Motor neuron (in vitro differentiated cells): ENCODE data around the gene CCDC122. TPM values are rescaled to one million over a fixed set of nuclear protein-coding genes. Genes with fewer than 3 reads are reported as not detected.

Experiments
- ATAC-seq, 8 experiments: fragments of 200-7000 bp; cut with Tn5 transposase; replicated peaks in 6 of 8; 2 replicates each; pipeline ENCODE4 v1.8.0; 2021; ENCODE audit warnings: mild to moderate bottlenecking in 8 of 8, moderate library complexity in 8 of 8
- H3K27ac ChIP-seq, 2 donors: fragments of 250-450 bp; sonication (Bioruptor Pico); 2 replicates each; pipeline ENCODE4 v1.9.0; 2021; ENCODE audit warnings: antibody characterized with exemption in 2 of 2, mild to moderate bottlenecking in 2 of 2, moderate library complexity in 1 of 2
- H3K4me1 ChIP-seq, 2 donors: fragments of 250-450 bp; sonication (Bioruptor Pico); replicated peaks in 1 of 2; 2 replicates each; pipeline ENCODE4 v1.6.1; 2021; ENCODE audit warnings: antibody characterized with exemption in 2 of 2, mild to moderate bottlenecking in 2 of 2, moderate library complexity in 1 of 2
- H3K4me3 ChIP-seq, 5 donors: fragments of 250-450 bp; sonication (Bioruptor Pico); 2 replicates each; pipeline ENCODE4 v1.9.0; 2021; ENCODE audit warnings: antibody characterized with exemption in 5 of 5, mild to moderate bottlenecking in 5 of 5, moderate library complexity in 4 of 5
- WGBS, 10 experiments: fragments of 450-650 bp; shearing (Covaris generic); methylation state at CpG; one replicate each; pipeline ENCODE4 v1.0.0; 2022; 5-methylcytosine and 5-hydroxymethylcytosine counted together
- in situ Hi-C, 9 experiments: fragments of 400-800 bp; cut with MboI; loops; one replicate each; pipeline ENCODE4 v1.15.0; 2021; ENCODE audit warnings: low sequenced_read_pairs in 9 of 9, low pct_unique_long_range_greater_than_20kb in 2 of 9; ENCODE audit not compliant: unreplicated experiment in 9 of 9
- total RNA-seq, 8 experiments: library from RNA; unstranded; fragments of 300-600 nt; gene quantifications; 2 replicates each; pipeline versions ENCODE4 v1.2.3 to v1.2.4, GENCODE V29; 2022

The CCDC122 gene
- total RNA-seq, 8 experiments from 2014 or later: 4.7 to 11.7 (median 8.8) TPM

DNA sequence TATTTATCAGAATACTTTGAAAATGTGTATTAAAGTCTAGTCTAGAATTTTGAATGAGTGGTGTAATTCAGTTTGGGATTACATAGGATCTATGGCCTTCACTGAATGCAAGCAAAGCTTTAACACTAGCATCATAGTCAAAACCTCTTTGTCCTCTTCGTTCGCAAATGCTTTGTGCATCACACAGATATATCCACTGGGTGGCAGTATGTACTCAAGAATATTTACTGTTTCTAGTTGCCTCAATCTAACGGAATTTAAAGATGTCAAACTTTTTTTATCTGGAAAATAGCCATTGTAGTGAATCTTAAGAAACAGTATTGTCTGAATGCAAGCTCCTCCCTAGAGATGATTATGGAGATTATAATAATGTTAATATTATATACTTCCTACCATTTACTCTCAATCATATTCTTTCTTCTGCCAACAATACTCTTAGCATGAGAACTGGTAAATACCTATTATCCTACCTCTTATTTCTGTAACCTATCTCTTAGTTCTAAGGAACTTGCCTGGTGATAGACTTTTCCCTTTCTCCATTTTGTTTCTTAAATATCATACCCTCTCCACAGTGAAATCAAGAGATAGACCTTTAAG is 26.0 kb upstream of the CCDC122 start:
- peak; percentile 61 to 77 (median 67) for ATAC-seq
- WGBS, 10 experiments: 0 to 8% (median 1%) methylated on average over 2 to 3 of the region's 3 CpGs; no CpG with 5 or more reads in 2 of the 10 experiments
- Histone ChIP-seq H3K4me1 (peaks cover 0 to 6% of the 10 kb centered on the region in 2 donors), H3K4me3 (no peak overlapping the region), H3K27ac (no peak overlapping the region)
- in situ Hi-C loops: loop anchor here (10.0 to 25.0 kb wide), 9 partner anchors 132 to 1082 kb away; partner anchors contain the start of genes GPALPP1 (in 1 of the 9) and NUFIP1 (in 1 of the 9)

- Histone ChIP-seq H3K4me1 (no peaks in the 10 kb centered on the region), H3K4me3 (no peak overlapping the region), H3K27ac (no peak overlapping the region)
- WGBS, 10 experiments: 20 to 86% (median 74%) methylated on average over 1 to 2 of the region's 2 CpGs; no CpG with 5 or more reads in 2 of the 10 experiments
- no peak for ATAC-seq
- in situ Hi-C loops: no loop called here
Measured at GRCh38 chr13:43895940-43896339, 16.4 kb upstream of the CCDC122 start.

DNA sequence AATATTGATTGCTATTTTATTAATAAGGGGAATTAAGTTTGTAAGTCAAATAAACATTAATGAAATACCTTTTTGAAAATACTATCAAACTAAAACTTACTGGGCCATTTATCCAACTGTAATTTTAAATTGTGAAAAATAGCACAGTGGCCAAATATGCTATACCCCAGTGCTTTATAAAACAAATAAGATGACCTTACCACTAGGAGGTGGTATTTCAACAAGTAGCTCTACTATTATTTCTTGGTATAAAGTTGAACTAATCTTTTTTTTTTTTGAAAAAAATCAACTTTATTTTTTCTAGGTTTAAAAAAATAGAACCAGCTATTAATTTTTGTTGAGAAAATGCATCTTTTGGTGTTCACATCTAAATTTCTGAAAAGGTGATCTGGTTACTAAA is 14.9 kb upstream of the CCDC122 start:
- in situ Hi-C loops: no loop called here
- ATAC-seq: no peak
- Histone ChIP-seq H3K4me1 (no peaks in the 10 kb centered on the region), H3K4me3 (no peak overlapping the region), H3K27ac (no peak overlapping the region)

DNA sequence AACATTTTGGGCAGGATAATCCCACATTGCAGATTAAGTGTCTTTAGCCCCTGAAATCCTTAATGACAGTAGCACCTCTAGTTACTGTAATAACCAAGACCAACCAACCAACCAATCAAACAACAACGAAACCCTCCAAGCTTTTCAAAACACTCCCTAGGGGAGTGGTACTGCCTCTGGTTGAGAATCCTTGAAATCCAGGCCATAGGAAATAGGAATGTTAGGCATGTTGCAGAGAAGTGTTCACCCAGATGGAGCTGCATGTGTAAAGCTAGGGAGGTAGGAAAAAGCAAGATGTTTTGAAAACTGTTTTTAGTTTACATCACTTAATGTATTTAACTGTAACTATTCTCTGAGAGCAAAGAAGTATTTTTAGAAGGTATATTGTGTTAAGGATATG is 4.7 kb upstream of the CCDC122 start:
- in situ Hi-C loops: no loop called here
- WGBS, 10 experiments: 80 to 83% methylated on average over 1 of the region's 1 CpG; no CpG with 5 or more reads in 8 of the 10 experiments
- no peak for ATAC-seq
- Histone ChIP-seq H3K4me1 (peaks cover 0 to 5% of the 10 kb centered on the region in 2 donors), H3K27ac (no peak overlapping the region), H3K4me3 (no peak overlapping the region)

DNA sequence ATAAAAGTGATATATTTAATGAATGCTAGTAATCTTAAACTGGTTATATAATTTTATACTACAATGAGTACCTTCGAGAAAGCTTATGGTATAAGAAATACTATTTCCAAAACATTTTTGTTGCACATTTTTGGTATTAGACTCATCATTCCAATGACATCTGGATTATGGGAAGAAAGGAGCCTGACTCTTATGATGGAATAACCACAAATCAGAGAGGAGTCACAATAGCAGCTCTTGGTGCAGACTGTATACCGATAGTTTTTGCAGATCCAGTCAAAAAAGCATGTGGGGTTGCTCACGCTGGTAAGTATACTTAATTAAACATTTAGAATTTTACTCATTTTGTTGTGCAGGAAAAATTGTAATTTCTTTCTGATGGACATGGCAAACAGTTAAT is 4.1 kb upstream of the CCDC122 start:
- no peak overlapping the region for H3K27ac ChIP-seq
- in situ Hi-C loops: no loop called here
- H3K4me3 ChIP-seq: no peak overlapping the region
- 30 to 100% (median 93%) methylated on average over 1 to 3 of the region's 3 CpGs; no CpG with 5 or more reads in 2 of the 10 experiments for WGBS, 10 experiments
- no peak for ATAC-seq
- H3K4me1 ChIP-seq: peaks cover under 1 to 7% of the 10 kb centered on the region in 2 donors

DNA sequence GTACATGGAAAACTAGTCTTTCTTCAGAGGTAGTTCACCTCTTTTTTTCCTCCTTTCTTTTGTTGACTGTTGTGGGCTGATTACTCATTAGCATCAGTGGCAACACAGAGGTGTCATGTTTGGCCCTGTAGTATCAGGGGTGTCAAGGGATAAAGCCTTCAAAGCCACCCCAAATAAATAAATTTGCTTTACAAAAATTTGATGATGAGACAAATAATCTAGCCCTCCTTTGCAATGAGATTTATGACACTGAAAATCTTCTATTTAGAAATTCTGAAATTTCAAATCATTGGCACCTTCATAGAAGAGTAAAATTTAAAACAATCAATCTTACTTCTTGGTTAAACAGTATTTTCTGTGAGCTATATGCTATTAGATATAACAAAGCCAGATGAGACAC is 2.0 kb upstream of the CCDC122 start:
- ATAC-seq: no peak
- peaks cover 7 to 13% of the 10 kb centered on the region in 2 donors for H3K4me1 ChIP-seq
- H3K4me3 ChIP-seq: no peak overlapping the region
- no peak overlapping the region for H3K27ac ChIP-seq
- in situ Hi-C loops: no loop called here

GRCh38 chr13:43880926-43881325 is 1.4 kb upstream of the CCDC122 start:
- Histone ChIP-seq H3K4me3 (no peak overlapping the region), H3K27ac (no peak overlapping the region)
- in situ Hi-C loops: no loop called here

GRCh38 chr13:43880214-43880855 is 795 bp upstream of the CCDC122 start:
- in situ Hi-C loops: no loop called here
- ATAC-seq: no peak
- Histone ChIP-seq H3K4me3 (peak overlapping the region; percentile 44 to 73 (median 45)), H3K4me1 (peaks cover 7 to 13% of the 10 kb centered on the region in 2 donors), H3K27ac (no peak overlapping the region)
- WGBS, 10 experiments: 20 to 80% (median 56%) methylated on average over 1 to 10 of the region's 15 CpGs; no CpG with 5 or more reads in 1 of the 10 experiments

More at GRCh38 chr13:43880926-43881325, 1.4 kb upstream of the CCDC122 start:
- H3K4me1 ChIP-seq: peaks cover 7 to 13% of the 10 kb centered on the region in 2 donors
- ATAC-seq: no peak

DNA sequence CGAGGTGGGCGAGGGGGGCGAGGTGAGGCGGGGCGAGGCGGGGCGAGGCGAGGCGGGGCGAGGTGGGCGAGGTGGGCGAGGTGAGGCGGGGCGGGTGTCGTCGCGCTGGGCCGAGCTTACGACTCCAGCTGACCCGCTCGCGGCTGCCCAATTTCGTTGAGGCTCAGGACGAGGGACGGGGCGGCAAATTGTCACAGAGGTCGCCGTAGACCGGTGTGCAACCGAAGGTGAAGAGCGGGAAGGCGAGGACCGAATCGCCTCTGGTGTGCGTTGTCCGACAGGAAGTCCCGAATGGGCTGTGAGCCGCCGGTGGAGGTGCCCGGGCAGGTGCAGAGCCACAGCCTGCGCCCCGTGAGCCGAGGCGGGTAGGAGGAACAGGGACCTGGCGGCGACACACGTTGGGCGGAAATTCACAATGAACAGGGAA is 228 bp upstream of the CCDC122 start, which contains the start of gene LACC1:
Gene LACC1 (plus strand): TSS at position 150 of the 427 bp plus-strand sequence. CDS start 1,082 bp downstream, outside the sequence.
- Histone ChIP-seq H3K27ac (peak within 1 kb of the TSS; percentile 1 to 29), H3K4me3 (peak within 1 kb of the TSS; percentile 44 to 73 (median 45)), H3K4me1 (peaks cover 7 to 13% of the 10 kb centered on the region in 2 donors)
- in situ Hi-C loops: no loop called here
- 3 to 8% methylated on average over 4 to 6 of the region's 48 CpGs; no CpG with 5 or more reads in 8 of the 10 experiments for WGBS, 10 experiments
- peak in 4 of 8 experiments; percentile 5 to 62 (median 16) for ATAC-seq

- Histone ChIP-seq H3K27ac (no peak overlapping the region), H3K4me1 (peaks cover 7 to 13% of the 10 kb centered on the region in 2 donors), H3K4me3 (no peak overlapping the region)
- WGBS, 10 experiments: 50 to 100% (median 98%) methylated on average over 1 of the region's 1 CpG
- ATAC-seq: peak in 1 of 8 experiments; percentile 8
- in situ Hi-C loops: no loop called here
Measured at GRCh38 chr13:43877766-43878165, 1.8 kb downstream of the CCDC122 start.

GRCh38 chr13:43877326-43877725 is 2.2 kb downstream of the CCDC122 start:
- in situ Hi-C loops: no loop called here
- Histone ChIP-seq H3K27ac (no peak overlapping the region), H3K4me1 (peaks cover 7 to 13% of the 10 kb centered on the region in 2 donors), H3K4me3 (no peak overlapping the region)
- no peak for ATAC-seq

DNA sequence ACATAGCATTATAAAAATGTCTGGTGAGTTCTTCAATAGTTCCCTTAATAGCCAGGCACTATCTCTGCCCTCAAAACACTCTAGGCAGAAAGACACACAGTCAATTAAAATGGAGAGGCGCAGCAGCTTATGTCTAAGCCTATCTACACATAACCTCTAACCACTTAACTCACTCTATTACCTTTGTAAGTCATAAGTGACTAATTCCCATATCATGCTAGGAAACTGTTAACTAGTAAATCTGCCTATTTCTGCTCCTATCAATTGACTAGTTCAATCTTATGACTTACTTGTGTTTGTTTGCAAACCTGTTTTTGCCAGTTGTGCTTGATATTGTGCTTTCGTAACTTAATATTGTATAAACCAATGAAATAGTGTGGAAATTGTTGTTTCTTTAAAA is 3.2 kb downstream of the CCDC122 start:
- H3K4me1 ChIP-seq: peaks cover 7 to 13% of the 10 kb centered on the region in 2 donors
- 86 to 100% (median 100%) methylated on average over 1 to 2 of the region's 2 CpGs; no CpG with 5 or more reads in 1 of the 10 experiments for WGBS, 10 experiments
- no peak overlapping the region for H3K4me3 ChIP-seq
- no peak for ATAC-seq
- in situ Hi-C loops: no loop called here
- H3K27ac ChIP-seq: no peak overlapping the region

- peaks cover 7 to 9% of the 10 kb centered on the region in 2 donors for H3K4me1 ChIP-seq
- no peak for ATAC-seq
- WGBS, 10 experiments: 0 to 46% (median 16%) methylated on average over 1 to 2 of the region's 2 CpGs
- no peak overlapping the region for H3K27ac ChIP-seq
- H3K4me3 ChIP-seq: no peak overlapping the region
- in situ Hi-C loops: no loop called here
Measured at GRCh38 chr13:43874504-43875092, 4.9 kb downstream of the CCDC122 start.
